CD4-positive, alpha-beta T cell treated with Interleukin-6 for 4 hours (primary cell): ENCODE results near the gene PCDHGC3.

Source experiments
- DNase-seq: peaks from one replicate; pipeline ENCODE4 v3.0.0-alpha.2; 2020; ENCODE audit warnings: mixed read lengths

The PCDHGC3 gene

DNA sequence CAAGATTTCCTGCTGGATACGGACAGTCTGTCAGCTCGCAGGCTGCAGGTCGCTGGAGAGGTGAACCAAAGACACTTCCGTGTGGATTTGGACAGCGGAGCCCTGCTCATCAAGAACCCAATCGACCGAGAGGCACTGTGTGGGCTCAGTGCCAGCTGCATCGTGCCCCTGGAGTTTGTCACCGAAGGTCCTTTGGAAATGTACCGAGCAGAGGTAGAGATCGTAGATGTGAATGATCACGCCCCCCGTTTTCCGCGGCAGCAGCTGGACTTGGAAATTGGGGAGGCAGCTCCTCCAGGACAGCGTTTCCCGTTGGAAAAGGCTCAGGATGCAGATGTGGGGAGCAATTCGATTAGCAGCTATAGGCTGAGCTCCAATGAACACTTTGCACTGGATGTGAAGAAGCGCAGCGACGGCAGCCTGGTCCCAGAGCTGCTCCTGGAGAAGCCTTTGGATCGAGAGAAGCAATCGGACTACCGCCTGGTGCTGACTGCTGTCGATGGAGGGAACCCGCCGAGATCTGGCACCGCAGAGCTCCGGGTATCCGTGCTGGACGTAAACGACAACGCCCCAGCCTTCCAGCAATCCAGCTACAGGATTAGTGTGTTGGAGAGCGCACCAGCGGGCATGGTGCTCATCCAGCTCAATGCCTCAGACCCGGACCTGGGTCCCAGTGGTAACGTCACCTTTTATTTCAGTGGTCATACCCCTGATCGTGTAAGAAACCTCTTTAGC is 9.7 kb downstream of the PCDHGC3 start:
- no peak for DNase-seq

GRCh38 chr5:141486091-141486490 is 10.3 kb downstream of the PCDHGC3 start:
- no peak for DNase-seq

DNA sequence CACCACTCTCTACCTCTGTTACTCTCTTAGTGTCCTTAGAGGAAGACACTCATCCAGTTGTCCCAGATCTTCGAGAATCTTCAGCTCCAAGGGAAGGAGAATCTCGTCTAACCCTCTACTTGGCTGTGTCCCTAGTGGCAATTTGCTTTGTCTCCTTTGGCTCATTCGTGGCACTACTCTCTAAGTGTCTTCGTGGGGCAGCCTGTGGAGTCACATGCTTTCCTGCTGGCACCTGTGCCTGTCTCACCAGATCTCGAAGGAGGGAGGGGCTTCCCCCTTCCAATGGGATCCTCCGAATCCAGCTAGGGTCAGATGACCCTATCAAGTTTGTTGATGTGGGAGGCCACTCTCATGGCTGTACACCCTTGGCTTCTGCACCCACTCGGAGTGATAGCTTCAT is 11.4 kb downstream of the PCDHGC3 start:
- no peak for DNase-seq

GRCh38 chr5:141488591-141489561 is 13.1 kb downstream of the PCDHGC3 start, which contains the start of gene PCDHGC5:
Gene PCDHGC5 (plus strand): TSS chr5:141489081. CDS start chr5:141489241, 160 bp downstream.
- no peak for DNase-seq

DNA sequence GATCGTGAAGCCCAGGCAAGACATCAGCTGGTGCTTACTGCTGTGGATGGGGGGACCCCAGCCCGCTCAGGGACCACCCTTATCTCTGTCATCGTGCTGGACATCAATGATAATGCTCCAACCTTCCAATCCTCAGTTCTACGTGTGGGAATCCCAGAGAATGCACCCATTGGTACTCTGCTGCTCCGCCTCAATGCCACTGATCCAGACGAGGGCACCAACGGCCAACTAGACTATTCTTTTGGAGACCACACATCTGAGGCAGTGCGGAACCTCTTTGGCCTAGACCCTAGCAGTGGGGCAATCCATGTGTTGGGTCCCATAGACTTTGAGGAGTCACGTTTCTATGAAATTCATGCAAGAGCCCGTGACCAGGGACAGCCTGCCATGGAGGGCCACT is 14.1 kb downstream of the PCDHGC3 start:
- no peak for DNase-seq

DNA sequence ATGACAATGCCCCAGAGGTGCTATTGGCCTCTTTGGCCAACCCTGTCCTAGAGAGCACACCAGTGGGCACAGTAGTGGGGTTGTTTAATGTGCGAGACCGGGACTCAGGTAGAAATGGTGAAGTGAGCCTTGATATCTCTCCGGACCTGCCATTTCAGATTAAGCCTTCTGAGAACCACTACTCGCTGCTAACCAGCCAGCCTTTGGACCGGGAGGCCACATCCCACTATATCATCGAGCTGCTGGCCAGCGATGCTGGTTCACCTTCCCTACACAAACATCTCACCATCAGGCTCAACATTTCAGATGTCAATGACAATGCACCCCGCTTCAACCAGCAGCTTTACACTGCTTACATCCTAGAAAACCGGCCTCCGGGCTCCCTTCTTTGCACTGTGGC is 14.5 kb downstream of the PCDHGC3 start:
- no peak for DNase-seq

DNA sequence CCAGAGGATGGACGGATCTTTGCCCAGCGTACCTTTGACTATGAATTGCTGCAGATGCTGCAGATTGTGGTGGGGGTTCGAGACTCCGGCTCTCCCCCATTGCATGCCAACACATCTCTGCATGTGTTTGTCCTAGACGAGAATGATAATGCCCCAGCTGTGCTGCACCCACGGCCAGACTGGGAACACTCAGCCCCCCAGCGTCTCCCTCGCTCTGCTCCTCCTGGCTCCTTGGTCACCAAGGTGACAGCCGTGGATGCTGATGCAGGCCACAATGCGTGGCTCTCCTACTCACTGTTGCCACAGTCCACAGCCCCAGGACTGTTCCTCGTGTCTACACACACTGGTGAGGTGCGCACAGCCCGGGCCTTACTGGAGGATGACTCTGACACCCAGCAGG is 15.0 kb downstream of the PCDHGC3 start:
- no peak for DNase-seq

DNA sequence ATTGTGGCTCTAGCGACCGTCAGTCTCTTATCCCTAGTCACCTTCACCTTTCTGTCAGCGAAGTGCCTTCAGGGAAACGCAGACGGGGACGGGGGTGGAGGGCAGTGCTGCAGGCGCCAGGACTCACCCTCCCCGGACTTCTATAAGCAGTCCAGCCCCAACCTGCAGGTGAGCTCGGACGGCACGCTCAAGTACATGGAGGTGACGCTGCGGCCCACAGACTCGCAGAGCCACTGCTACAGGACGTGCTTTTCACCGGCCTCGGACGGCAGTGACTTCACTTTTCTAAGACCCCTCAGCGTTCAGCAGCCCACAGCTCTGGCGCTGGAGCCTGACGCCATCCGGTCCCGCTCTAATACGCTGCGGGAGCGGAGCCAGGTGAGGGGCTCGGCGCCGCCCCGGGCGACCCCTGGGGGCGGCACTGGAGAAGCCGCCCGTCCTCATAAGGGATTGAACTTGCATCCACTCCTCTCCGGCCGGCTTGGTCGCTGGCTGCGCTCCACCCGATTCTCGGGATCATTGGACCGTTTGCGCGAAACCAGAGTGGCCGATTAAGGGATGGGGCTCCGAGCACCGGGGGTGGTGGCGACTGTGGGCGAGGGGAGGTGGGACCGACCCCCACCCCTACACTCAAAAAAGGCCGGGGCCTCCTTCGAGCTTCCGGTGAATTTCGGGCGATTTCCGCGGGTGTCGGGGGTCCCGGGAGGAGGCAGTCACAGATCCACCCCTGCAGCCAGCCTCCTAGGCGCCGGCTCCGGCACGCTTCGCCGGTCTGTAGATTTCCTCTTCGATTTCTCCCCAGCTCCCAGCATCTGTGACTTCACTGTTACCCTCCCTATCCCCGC is 15.8 kb downstream of the PCDHGC3 start:
- DNase-seq = no peak

DNA sequence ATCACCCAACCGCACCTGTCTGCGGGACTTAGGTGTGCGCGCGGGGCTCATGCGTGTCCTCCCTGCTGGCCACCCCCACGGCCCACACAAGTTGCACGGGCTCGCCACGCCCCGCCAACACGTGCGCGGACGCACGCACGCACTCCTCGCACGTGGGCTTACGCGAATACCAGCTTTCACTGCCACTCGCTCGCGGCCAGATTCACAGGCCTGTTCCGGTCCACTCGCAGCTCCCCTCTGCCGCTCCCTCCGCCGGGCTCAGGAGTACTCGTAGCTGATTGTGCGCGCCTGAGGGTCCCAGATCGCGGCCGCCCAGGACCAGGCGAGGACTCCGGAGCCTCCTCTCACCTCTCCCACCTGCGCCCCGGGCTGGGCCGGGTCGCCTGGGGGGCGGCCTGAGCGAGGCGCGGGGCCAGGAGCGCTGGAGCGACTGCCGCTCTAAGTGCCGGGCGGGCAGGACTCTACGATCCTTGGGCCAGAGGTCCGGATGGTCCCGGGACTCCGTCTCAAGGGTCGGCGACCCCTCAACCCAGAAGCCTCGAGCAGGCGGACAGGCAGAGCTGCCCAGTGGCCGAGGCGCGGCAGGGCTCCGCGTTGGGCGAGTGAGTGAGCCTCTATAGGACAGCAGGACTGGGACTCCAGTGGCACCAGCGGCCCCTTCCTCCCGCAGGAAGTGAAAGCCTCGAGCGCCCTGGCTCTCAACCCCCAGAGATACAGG is 16.6 kb downstream of the PCDHGC3 start:
- DNase-seq = peak; percentile 14

GRCh38 chr5:141493500-141494422 is 18.0 kb downstream of the PCDHGC3 start:
- no peak for DNase-seq

DNA sequence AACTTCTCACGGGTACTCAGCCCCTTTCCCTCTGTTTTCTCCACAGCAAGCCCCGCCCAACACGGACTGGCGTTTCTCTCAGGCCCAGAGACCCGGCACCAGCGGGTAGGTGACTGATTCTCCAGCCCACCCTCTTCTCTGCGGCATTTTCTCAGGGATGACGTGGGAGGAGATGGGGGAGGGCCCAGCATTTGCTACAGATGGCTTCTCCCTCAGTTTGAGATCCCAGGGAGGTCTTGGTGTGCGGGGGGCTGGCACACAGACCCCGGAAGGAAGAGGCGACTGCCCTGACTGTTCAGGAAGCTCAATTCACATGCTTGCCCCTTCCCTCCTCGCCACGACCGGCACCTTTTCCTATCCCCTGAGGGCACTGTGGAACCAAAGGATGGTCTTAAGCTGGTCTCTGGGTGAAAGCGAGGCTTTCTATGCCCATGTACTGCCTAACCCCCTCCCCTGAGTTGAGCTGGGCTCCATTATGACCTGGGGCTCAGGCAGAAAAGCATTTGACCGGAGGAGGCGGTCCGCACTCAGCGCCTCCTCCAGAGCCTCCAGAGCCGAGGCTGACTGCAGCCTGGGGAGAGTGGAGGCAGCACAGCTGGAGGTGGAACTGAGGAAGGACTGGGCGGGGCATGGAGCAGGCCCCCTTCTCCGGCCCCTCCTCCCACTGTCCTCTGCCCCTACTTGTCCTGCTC is 19.1 kb downstream of the PCDHGC3 start:
- DNase-seq = no peak

DNA sequence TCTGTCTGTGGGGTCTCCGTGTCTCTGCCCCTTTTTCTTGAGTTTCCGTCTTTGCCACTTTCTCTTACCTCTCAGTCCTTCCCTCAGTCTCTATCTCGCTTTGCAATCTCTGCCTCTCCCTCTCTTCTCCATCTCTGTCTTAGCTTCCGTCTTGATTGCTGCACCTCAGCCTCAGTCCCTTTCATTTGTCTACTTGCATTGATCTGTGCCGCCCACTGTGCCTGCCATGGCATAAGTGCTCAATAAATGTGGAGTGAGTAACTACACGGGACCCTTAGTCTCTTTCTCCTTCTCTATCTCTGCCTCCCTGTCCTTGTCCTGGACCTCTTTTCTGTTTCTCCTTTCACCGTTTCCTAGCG is 19.7 kb downstream of the PCDHGC3 start:
- no peak for DNase-seq

DNA sequence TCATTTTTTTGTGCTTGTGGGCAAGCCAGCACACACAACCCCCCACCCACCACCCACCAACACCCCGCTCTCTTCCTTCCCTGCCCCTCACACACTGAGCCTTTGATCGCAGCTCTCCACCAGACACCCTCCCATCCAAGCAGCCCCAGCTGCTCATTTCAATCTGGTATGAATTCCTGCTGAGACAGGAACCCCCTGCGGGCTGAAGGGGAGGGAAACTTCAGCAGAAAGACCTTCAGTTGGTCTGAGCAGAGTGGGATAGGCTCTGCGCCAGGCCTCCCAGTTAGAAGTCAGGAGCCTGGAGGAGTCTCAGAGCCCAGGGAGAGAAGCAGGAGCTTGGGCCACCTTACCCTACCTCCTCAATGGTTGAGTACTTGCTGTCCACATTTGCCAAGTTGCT is 20.3 kb downstream of the PCDHGC3 start:
- DNase-seq = no peak

DNA sequence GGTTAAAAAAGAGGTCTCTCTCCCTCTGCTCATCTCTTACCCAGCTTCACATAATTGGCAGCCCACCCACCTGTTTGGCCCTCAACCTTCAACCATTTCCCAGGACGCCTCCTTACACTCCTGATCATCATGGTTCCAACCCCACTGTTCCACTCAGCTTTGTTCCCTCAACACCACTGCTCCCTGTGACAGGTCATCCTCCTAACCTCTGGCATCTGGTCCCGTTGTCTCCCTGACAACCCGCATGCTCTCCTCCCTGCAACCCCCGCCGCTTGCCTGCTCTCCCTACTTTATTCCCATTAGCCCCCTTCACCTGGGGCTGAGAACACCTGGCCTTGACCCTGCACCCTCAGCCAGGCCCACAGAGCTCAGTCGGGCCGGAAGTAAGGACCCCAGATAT is 26.0 kb downstream of the PCDHGC3 start:
- no peak for DNase-seq

GRCh38 chr5:141503681-141504080 is 27.9 kb downstream of the PCDHGC3 start:
- no peak for DNase-seq

DNA sequence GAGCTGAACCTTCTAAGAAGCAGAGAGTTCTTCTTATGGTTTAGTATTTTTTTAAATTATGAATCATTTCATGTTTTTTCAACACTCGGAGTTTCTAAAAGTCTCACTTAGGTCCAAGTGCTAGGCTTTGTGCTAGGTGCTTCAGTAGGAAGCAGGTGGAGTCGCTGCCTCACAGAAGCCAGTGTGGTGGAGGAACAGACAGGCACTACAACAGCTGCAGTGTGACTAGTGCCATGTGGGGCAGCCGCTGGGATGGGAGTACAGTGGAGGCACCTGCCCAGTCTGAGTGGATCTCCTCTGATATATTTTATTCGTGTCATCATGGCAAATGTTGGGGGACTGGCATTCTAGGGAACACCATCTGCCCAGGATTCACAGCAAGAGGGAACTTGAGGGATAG is 28.4 kb downstream of the PCDHGC3 start:
- DNase-seq = no peak

- no peak for DNase-seq
Measured at GRCh38 chr5:141506381-141507155, 30.8 kb downstream of the PCDHGC3 start.

- DNase-seq = no peak
Measured at GRCh38 chr5:141507387-141508091, 31.8 kb downstream of the PCDHGC3 start.

DNA sequence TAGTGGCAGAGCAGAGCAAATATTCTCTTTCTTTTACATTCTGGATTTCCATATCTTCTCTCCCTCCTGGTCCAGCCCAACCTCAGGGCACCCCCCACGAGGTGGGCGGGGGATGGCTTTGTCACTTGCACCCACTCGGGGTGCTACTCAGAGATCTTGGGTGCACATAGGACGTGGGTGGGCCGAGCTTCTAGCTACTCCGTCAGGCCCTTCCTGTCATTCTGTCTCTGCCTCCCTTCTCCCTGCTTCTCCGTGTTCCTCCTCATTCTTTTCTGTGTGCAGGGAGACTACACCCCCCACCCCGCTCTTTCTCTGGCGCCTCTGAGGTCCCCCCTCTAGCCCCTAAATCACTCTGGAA is 32.7 kb downstream of the PCDHGC3 start:
- no peak for DNase-seq
